Measurements from ENCODE around the gene HPS5.
"Not testable (repeated sequence)": the region's sequence is repeated elsewhere in the genome, so short reads cannot be mapped to it uniquely, and the experiment has no call there.

The HPS5 gene

DNA sequence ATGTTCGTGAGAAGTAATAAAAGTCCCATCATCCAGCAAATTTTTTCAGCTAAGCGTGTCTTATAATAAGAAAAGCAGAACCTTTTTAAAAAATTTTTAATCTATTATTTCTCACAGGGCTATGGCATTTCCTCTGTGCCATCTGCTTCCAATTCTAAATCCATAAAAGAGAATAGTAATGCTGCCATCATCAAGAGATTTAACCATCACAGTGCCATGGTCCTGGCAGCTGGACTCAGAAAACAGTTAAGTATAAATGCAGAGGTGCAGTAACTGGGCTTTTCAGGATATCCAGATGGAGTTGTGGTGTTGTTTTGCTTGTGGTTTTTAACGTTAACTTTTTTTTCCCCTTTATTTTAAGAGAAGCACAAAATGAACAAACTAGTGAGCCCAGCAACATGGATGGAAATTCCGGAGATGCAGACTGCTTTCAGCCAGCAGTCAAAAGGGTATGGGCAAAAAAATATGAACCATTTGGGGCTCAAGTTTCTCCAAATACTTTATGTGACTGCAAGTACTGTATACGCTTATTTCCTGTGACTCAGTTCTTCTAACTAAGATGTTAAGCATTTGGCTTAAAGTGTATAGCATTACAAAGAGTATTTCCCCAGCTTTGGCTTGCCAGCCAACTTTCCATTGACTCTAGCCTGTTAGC is 25.7 kb upstream of the HPS5 start:
- TF ChIP-seq, protein P1, sequence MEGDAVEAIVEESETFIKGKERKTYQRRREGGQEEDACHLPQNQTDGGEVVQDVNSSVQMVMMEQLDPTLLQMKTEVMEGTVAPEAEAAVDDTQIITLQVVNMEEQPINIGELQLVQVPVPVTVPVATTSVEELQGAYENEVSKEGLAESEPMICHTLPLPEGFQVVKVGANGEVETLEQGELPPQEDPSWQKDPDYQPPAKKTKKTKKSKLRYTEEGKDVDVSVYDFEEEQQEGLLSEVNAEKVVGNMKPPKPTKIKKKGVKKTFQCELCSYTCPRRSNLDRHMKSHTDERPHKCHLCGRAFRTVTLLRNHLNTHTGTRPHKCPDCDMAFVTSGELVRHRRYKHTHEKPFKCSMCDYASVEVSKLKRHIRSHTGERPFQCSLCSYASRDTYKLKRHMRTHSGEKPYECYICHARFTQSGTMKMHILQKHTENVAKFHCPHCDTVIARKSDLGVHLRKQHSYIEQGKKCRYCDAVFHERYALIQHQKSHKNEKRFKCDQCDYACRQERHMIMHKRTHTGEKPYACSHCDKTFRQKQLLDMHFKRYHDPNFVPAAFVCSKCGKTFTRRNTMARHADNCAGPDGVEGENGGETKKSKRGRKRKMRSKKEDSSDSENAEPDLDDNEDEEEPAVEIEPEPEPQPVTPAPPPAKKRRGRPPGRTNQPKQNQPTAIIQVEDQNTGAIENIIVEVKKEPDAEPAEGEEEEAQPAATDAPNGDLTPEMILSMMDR (IDR thresholded peaks at IDR 0.05; ENCODE audit: low read depth, low read length) = no peak
- no peak overlapping the region for H3K4me3 ChIP-seq (ENCODE audit: low read depth, low read length)
- peak; percentile 74 for DNase-seq (ENCODE audit: low read depth, low spot score)
- in situ Hi-C loops (cut with HindIII; ENCODE audit: low sequenced_read_pairs) = no loop called here

DNA sequence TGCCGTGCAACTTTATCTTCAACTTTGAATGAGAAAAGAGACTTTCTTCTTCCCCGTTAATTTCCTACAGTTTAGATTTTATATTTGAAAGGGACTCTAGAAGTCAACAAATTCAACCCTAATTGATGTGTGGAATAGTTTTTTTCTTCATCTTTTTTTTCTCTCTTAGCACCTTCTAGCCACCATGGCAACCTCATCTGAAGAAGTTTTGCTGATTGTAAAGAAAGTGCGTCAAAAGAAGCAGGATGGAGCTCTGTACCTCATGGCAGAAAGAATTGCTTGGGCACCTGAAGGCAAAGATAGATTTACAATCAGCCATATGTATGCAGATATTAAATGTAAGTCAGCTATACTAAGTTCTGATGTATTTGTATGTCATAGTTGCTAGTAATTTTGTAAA is 11.0 kb upstream of the HPS5 start:
- TF ChIP-seq, protein P1 (IDR thresholded peaks at IDR 0.05; ENCODE audit: low read depth, low read length) = no peak
- no peak for DNase-seq (ENCODE audit: low read depth, low spot score)
- H3K4me3 ChIP-seq (ENCODE audit: low read depth, low read length) = no peak overlapping the region
- in situ Hi-C loops (cut with HindIII; ENCODE audit: low sequenced_read_pairs) = no loop called here

DNA sequence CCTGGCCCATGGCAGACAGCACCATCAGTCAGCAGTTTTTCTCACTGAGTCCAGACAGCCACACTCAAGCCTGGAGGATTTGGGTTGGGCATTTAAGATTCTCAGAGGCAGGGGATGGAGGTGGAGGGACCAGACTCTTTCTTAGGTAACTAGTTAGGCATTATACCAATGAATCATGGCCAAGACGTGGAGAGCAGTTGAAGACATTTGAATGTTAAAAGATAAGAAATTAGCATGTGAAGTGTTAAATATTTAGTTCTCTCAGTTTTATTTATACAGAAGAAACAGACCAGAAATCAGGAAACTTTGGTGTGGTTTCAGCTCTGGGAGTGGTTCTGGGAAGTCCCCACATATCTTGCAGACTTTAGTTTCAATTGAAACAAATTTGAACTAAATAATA is 10.4 kb upstream of the HPS5 start:
- TF ChIP-seq, protein P1 (IDR thresholded peaks at IDR 0.05; ENCODE audit: low read depth, low read length) = no peak
- H3K4me3 ChIP-seq (ENCODE audit: low read depth, low read length) = no peak overlapping the region
- in situ Hi-C loops (cut with HindIII; ENCODE audit: low sequenced_read_pairs) = no loop called here
- no peak for DNase-seq (ENCODE audit: low read depth, low spot score)

DNA sequence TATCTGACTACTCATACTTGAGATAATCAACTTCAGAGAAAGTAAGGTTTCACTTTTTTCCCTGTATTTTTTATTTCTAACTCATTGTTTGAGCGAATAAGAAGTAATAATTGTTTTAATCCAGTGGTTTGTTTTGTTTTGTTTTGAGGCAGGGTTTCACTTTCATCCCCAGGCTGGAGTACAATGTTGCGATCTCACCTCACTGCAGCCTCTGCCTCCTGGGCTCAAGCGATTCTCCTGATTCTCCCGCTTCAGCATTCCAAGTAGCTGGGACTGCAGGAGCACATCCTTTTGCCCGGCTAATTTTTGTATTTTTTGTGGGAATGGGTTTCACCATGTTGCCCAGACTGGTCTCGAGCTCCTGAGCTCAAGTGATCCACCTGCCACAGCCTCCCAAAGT is 9.0 kb upstream of the HPS5 start:
- in situ Hi-C loops (cut with HindIII; ENCODE audit: low sequenced_read_pairs) = no loop called here
- DNase-seq (ENCODE audit: low read depth, low spot score) = no peak
- TF ChIP-seq, protein P1 (IDR thresholded peaks at IDR 0.05; ENCODE audit: low read depth, low read length) = no peak
- H3K4me3 ChIP-seq (ENCODE audit: low read depth, low read length) = no peak overlapping the region

DNA sequence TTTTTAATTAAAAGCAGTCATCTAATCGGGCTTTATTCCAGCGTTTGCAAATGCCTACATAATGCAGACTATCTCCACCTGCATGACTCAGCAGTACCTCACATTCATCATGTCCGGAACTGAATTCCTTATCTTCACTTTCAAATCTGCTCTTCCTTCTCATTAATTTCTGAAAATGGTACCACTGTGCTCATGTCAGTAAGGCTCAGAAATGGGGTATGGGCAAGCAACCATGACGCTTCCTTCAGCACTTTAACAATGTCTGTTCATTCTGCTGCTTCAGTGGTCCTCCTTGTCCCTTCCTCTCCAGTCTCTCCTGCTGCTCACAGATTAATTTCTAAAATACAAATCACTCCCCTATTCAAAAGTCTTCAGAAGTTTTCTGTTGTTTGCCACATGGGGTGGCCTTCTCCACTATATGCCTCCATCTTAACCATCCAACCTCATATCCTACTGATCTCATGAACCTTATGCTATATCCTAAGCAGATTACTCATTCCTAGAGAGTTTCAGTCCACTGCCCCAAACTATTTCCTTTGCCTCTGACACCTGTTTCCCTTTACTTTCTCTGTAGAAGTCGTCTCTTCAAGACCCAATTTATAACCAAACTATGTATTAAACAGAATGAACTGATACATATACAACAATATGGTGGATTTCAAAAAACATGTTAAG is 7.4 kb upstream of the HPS5 start:
- no peak overlapping the region for H3K4me3 ChIP-seq (ENCODE audit: low read depth, low read length)
- in situ Hi-C loops (cut with HindIII; ENCODE audit: low sequenced_read_pairs) = no loop called here
- TF ChIP-seq, protein P1 (IDR thresholded peaks at IDR 0.05; ENCODE audit: low read depth, low read length) = no peak
- no peak for DNase-seq (ENCODE audit: low read depth, low spot score)

DNA sequence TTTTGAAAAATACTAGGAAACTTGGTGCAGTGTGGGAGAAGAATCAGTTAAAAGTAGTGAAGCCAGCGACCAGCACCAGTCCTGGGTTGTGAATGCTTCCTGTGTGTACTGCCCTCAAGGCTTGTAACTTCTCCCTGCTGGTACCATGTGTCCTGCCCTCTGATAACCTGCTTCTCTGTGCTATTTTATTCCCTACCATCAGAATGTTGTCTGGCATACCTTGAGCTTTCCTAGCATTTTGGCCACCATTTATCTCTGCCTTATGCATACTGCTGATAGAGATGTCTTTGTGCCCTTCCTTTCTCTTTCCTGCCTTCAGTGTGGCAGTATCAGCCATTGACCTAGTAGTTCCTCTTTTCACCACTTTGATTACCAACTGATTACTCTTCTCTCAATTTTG is 2.4 kb upstream of the HPS5 start:
- peak overlapping the region; percentile 1 for H3K4me3 ChIP-seq (ENCODE audit: low read depth, low read length)
- no peak for DNase-seq (ENCODE audit: low read depth, low spot score)
- TF ChIP-seq, protein P1 (IDR thresholded peaks at IDR 0.05; ENCODE audit: low read depth, low read length) = no peak
- in situ Hi-C loops (cut with HindIII; ENCODE audit: low sequenced_read_pairs) = no loop called here

DNA sequence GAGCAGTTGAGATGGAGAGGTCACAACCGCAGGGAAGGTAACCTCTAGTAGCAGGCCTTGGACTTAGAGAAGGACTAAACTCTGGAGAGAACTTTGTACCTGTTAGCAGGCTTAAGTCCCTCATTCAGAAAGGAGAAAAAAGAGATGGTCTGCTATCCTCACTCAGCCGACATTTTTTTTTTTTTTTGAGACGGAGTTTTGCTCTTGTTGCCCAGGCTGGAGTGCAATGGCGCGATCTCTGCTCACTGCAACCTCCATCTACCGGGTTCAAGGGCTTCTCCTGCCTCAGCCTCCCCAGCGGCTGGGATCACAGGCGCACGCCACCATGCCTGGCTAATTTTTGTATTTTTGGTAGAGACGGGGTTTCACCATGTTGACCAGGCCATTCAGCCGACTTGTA is 1.9 kb upstream of the HPS5 start:
- DNase-seq (ENCODE audit: low read depth, low spot score); in situ Hi-C loops (cut with HindIII; ENCODE audit: low sequenced_read_pairs); H3K4me3 ChIP-seq (ENCODE audit: low read depth, low read length): not testable (repeated sequence)
